Measurements from ENCODE around the gene GPC3. TPM values are rescaled to one million over a fixed set of nuclear protein-coding genes. Genes with fewer than 3 reads are reported as not detected.
"Not testable (repeated sequence)": the region's sequence is repeated elsewhere in the genome, so short reads cannot be mapped to it uniquely, and the experiment has no call there.

GPC3 gene
- total and polyA plus RNA-seq, 5 donors from 2014 or later, result 0.34 to 0.93 (median 0.44) TPM; not detected in 2

- Mint-ChIP-seq H3K4me1 (peaks cover 0 to 8% (median 2%) of the 10 kb centered on the region in 4 donors), H3K36me3 (no peaks in the 10 kb centered on the region), H3K27me3 (peaks cover 5% of the 10 kb centered on the region), H3K9me3 (no peaks in the 10 kb centered on the region), H3K4me3 (no peak overlapping the region), H3K27ac (no peak overlapping the region)
- ATAC-seq (ENCODE audit: low read depth in 2 of 2) (no peak), DNase-seq (no peak)
- Histone ChIP-seq H3K27ac (ENCODE audit: insufficient read depth, low read length, poor library complexity, severe bottlenecking) (no peak overlapping the region), H3K27me3 (ENCODE audit: control insufficient read depth, insufficient read depth, low read length) (peaks cover 3% of the 10 kb centered on the region), H3K36me3 (ENCODE audit: control insufficient read depth, insufficient read depth, low read length) (no peaks in the 10 kb centered on the region), H3K9me3 (ENCODE audit: control insufficient read depth in 2 of 2, low read length in 2 of 2) (no peaks in the 10 kb centered on the region), H3K4me1 (ENCODE audit: control insufficient read depth, insufficient read depth, low read length, poor library complexity, severe bottlenecking) (no peaks in the 10 kb centered on the region), H3K4me3 (ENCODE audit: low read depth, low read length) (no peak overlapping the region)
Observed at GRCh38 chrX:133726642-133727041, 258.8 kb downstream of the GPC3 start.

GRCh38 chrX:133726211-133726630, 259.2 kb downstream of the GPC3 start:
- DNase-seq (no peak), ATAC-seq (ENCODE audit: low read depth in 2 of 2) (no peak)
- Histone ChIP-seq H3K9me3 (ENCODE audit: control insufficient read depth in 2 of 2, low read length in 2 of 2) (no peaks in the 10 kb centered on the region), H3K27me3 (ENCODE audit: control insufficient read depth, insufficient read depth, low read length) (peaks cover 3% of the 10 kb centered on the region), H3K4me3 (ENCODE audit: low read depth, low read length) (no peak overlapping the region), H3K27ac (ENCODE audit: insufficient read depth, low read length, poor library complexity, severe bottlenecking) (no peak overlapping the region), H3K36me3 (ENCODE audit: control insufficient read depth, insufficient read depth, low read length) (no peaks in the 10 kb centered on the region), H3K4me1 (ENCODE audit: control insufficient read depth, insufficient read depth, low read length, poor library complexity, severe bottlenecking) (no peaks in the 10 kb centered on the region)
- Mint-ChIP-seq H3K4me1 (peaks cover 0 to 8% (median 2%) of the 10 kb centered on the region in 4 donors), H3K36me3 (no peaks in the 10 kb centered on the region), H3K4me3 (no peak overlapping the region), H3K27ac (no peak overlapping the region), H3K27me3 (peaks cover 1% of the 10 kb centered on the region), H3K9me3 (no peaks in the 10 kb centered on the region)

- H3K4me3 ChIP-seq (ENCODE audit: low read depth, low read length), result no peak overlapping the region
- ATAC-seq (ENCODE audit: low read depth in 2 of 2) (no peak), DNase-seq (no peak)
- no peak overlapping the region for H3K27ac ChIP-seq (ENCODE audit: insufficient read depth, low read length, poor library complexity, severe bottlenecking)
- H3K27me3 Mint-ChIP-seq, result peaks cover 5% of the 10 kb centered on the region
- H3K9me3 Mint-ChIP-seq, result no peaks in the 10 kb centered on the region
- H3K27me3 ChIP-seq (ENCODE audit: control insufficient read depth, insufficient read depth, low read length), result no peaks in the 10 kb centered on the region
- H3K4me3 Mint-ChIP-seq, result no peak overlapping the region
- H3K4me1 Mint-ChIP-seq, result peaks cover 0 to 8% (median 2%) of the 10 kb centered on the region in 4 donors
- H3K9me3 ChIP-seq (ENCODE audit: control insufficient read depth in 2 of 2, low read length in 2 of 2), result no peaks in the 10 kb centered on the region
- H3K36me3 ChIP-seq (ENCODE audit: control insufficient read depth, insufficient read depth, low read length), result no peaks in the 10 kb centered on the region
- H3K36me3 Mint-ChIP-seq, result no peaks in the 10 kb centered on the region
- no peak overlapping the region for H3K27ac Mint-ChIP-seq
- H3K4me1 ChIP-seq (ENCODE audit: control insufficient read depth, insufficient read depth, low read length, poor library complexity, severe bottlenecking), result no peaks in the 10 kb centered on the region
Observed at GRCh38 chrX:133723930-133724329, 261.5 kb downstream of the GPC3 start.

- ATAC-seq (ENCODE audit: low read depth in 2 of 2) (no peak), DNase-seq (peak in 1 of 3 donors; percentile 21)
- H3K27ac ChIP-seq (ENCODE audit: insufficient read depth, low read length, poor library complexity, severe bottlenecking), result no peak overlapping the region
- no peaks in the 10 kb centered on the region for H3K36me3 ChIP-seq (ENCODE audit: control insufficient read depth, insufficient read depth, low read length)
- H3K27ac Mint-ChIP-seq, result peak overlapping the region in 1 of 3 donors; percentile 5
- H3K4me1 ChIP-seq (ENCODE audit: control insufficient read depth, insufficient read depth, low read length, poor library complexity, severe bottlenecking), result no peaks in the 10 kb centered on the region
- H3K27me3 Mint-ChIP-seq, result peaks cover 5% of the 10 kb centered on the region
- H3K9me3 Mint-ChIP-seq, result peaks cover 0 to 1% (median 0%) of the 10 kb centered on the region in 7 donors
- H3K4me3 ChIP-seq (ENCODE audit: low read depth, low read length), result no peak overlapping the region
- H3K27me3 ChIP-seq (ENCODE audit: control insufficient read depth, insufficient read depth, low read length), result no peaks in the 10 kb centered on the region
- H3K4me3 Mint-ChIP-seq, result peak overlapping the region in 1 of 4 donors; percentile 13
- H3K4me1 Mint-ChIP-seq, result peaks cover 0 to 8% (median 2%) of the 10 kb centered on the region in 4 donors
- H3K36me3 Mint-ChIP-seq, result no peaks in the 10 kb centered on the region
- no peaks in the 10 kb centered on the region for H3K9me3 ChIP-seq (ENCODE audit: control insufficient read depth in 2 of 2, low read length in 2 of 2)
Observed at GRCh38 chrX:133722756-133723155, 262.6 kb downstream of the GPC3 start.

- H3K4me1 Mint-ChIP-seq; H3K4me3 Mint-ChIP-seq; H3K9me3 ChIP-seq (ENCODE audit: control insufficient read depth in 2 of 2, low read length in 2 of 2); H3K27ac Mint-ChIP-seq; DNase-seq; H3K36me3 ChIP-seq (ENCODE audit: control insufficient read depth, insufficient read depth, low read length); H3K27me3 Mint-ChIP-seq; H3K4me3 ChIP-seq (ENCODE audit: low read depth, low read length); ATAC-seq (ENCODE audit: low read depth in 2 of 2); H3K9me3 Mint-ChIP-seq; H3K27ac ChIP-seq (ENCODE audit: insufficient read depth, low read length, poor library complexity, severe bottlenecking); H3K27me3 ChIP-seq (ENCODE audit: control insufficient read depth, insufficient read depth, low read length); H3K36me3 Mint-ChIP-seq; H3K4me1 ChIP-seq (ENCODE audit: control insufficient read depth, insufficient read depth, low read length, poor library complexity, severe bottlenecking): not testable (repeated sequence)
Observed at GRCh38 chrX:133720269-133720668, 265.1 kb downstream of the GPC3 start.

- Mint-ChIP-seq H3K9me3 (peaks cover 0 to 2% (median 0%) of the 10 kb centered on the region in 7 donors), H3K36me3 (no peaks in the 10 kb centered on the region), H3K27ac (no peak overlapping the region), H3K4me3 (no peak overlapping the region), H3K4me1 (no peaks in the 10 kb centered on the region), H3K27me3 (peaks cover 5% of the 10 kb centered on the region)
- H3K27me3 ChIP-seq (ENCODE audit: control insufficient read depth, insufficient read depth, low read length), result no peaks in the 10 kb centered on the region
- no peak overlapping the region for H3K4me3 ChIP-seq (ENCODE audit: low read depth, low read length)
- H3K27ac ChIP-seq (ENCODE audit: insufficient read depth, low read length, poor library complexity, severe bottlenecking), result no peak overlapping the region
- H3K9me3 ChIP-seq (ENCODE audit: control insufficient read depth in 2 of 2, low read length in 2 of 2), result no peaks in the 10 kb centered on the region
- H3K36me3 ChIP-seq (ENCODE audit: control insufficient read depth, insufficient read depth, low read length), result no peaks in the 10 kb centered on the region
- H3K4me1 ChIP-seq (ENCODE audit: control insufficient read depth, insufficient read depth, low read length, poor library complexity, severe bottlenecking), result no peaks in the 10 kb centered on the region
- DNase-seq (no peak), ATAC-seq (ENCODE audit: low read depth in 2 of 2) (no peak)
Observed at GRCh38 chrX:133715715-133716114, 269.7 kb downstream of the GPC3 start.

- H3K36me3 ChIP-seq (ENCODE audit: control insufficient read depth, insufficient read depth, low read length), result no peaks in the 10 kb centered on the region
- no peaks in the 10 kb centered on the region for H3K4me1 ChIP-seq (ENCODE audit: control insufficient read depth, insufficient read depth, low read length, poor library complexity, severe bottlenecking)
- H3K4me1 Mint-ChIP-seq, result no peaks in the 10 kb centered on the region
- H3K4me3 ChIP-seq (ENCODE audit: low read depth, low read length), result no peak overlapping the region
- no peaks in the 10 kb centered on the region for H3K9me3 ChIP-seq (ENCODE audit: control insufficient read depth in 2 of 2, low read length in 2 of 2)
- no peak for ATAC-seq (ENCODE audit: low read depth in 2 of 2)
- no peak overlapping the region for H3K4me3 Mint-ChIP-seq
- H3K27me3 ChIP-seq (ENCODE audit: control insufficient read depth, insufficient read depth, low read length), result no peaks in the 10 kb centered on the region
- no peak overlapping the region for H3K27ac ChIP-seq (ENCODE audit: insufficient read depth, low read length, poor library complexity, severe bottlenecking)
- H3K9me3 Mint-ChIP-seq, result no peaks in the 10 kb centered on the region
- no peak for DNase-seq
- H3K27ac Mint-ChIP-seq, result no peak overlapping the region
- H3K27me3 Mint-ChIP-seq, result peaks cover under 1% of the 10 kb centered on the region
- H3K36me3 Mint-ChIP-seq, result no peaks in the 10 kb centered on the region
Observed at GRCh38 chrX:133709501-133709900, 275.9 kb downstream of the GPC3 start.

- H3K36me3 Mint-ChIP-seq, result no peaks in the 10 kb centered on the region
- no peaks in the 10 kb centered on the region for H3K9me3 Mint-ChIP-seq
Observed at GRCh38 chrX:133706890-133707289, 278.5 kb downstream of the GPC3 start.

More at GRCh38 chrX:133706890-133707289, 278.5 kb downstream of the GPC3 start:
- DNase-seq (no peak), ATAC-seq (ENCODE audit: low read depth in 2 of 2) (no peak)
- H3K4me3 Mint-ChIP-seq, result no peak overlapping the region
- H3K4me1 ChIP-seq (ENCODE audit: control insufficient read depth, insufficient read depth, low read length, poor library complexity, severe bottlenecking), result no peaks in the 10 kb centered on the region
- no peaks in the 10 kb centered on the region for H3K4me1 Mint-ChIP-seq
- H3K9me3 ChIP-seq (ENCODE audit: control insufficient read depth in 2 of 2, low read length in 2 of 2), result no peaks in the 10 kb centered on the region
- no peaks in the 10 kb centered on the region for H3K27me3 ChIP-seq (ENCODE audit: control insufficient read depth, insufficient read depth, low read length)
- H3K27ac ChIP-seq (ENCODE audit: insufficient read depth, low read length, poor library complexity, severe bottlenecking), result no peak overlapping the region
- H3K27ac Mint-ChIP-seq, result no peak overlapping the region
- H3K27me3 Mint-ChIP-seq, result peaks cover 6% of the 10 kb centered on the region
- H3K36me3 ChIP-seq (ENCODE audit: control insufficient read depth, insufficient read depth, low read length), result no peaks in the 10 kb centered on the region
- H3K4me3 ChIP-seq (ENCODE audit: low read depth, low read length), result no peak overlapping the region
